ENCODE data around the gene SURF6.
"Not testable (repeated sequence)": the region's sequence is repeated elsewhere in the genome, so short reads cannot be mapped to it uniquely, and the experiment has no call there.

Gene SURF6

DNA sequence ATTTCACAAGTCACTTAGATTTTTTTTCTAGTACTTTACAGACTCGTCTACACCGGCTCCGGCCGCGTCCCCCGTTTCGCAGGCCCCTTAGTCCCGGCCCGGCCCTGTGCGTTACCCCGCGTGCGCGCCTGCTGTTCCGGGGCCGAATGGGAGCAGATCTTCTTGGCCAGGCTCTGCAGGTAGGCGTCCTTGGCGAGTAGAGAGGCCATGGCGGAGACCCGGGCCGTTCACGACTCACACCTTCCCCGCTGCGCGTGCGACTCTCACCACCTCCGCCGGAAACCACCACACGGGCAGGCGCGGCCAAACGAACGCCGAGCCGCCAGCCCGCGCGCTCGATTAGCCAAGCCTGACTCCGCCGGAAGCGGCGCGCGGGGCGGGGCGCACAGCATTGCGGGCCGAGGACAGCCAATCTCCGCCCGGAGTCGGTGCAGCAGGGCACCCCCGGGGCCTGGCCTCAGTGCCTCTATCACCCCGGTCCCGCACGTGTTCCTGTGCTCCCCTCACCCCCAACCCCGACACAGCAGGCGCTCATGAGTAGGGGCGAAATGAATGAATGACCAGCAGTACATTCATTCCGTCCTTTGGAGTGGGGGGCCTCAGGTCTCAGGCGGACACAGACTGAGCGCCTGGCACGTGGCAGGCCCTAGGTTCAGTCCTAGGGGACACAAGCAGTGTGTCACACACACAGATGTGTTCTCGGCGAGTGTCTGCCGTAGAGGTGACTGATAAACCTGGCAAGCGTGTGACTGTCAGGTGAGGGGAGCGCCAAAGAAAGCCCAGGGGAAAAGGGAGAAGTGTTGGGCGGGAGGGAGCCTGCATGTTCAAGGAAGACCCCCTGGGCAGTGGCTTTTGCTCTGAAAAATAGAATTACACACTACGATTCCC is at the start of gene SURF6:
TSS of gene SURF6 (minus strand) at position 265 of the 888 bp plus-strand sequence. CDS start at position 209, 56 bp downstream.
- DNase-seq: peak; percentile 39 to 94 (median 83)

DNA sequence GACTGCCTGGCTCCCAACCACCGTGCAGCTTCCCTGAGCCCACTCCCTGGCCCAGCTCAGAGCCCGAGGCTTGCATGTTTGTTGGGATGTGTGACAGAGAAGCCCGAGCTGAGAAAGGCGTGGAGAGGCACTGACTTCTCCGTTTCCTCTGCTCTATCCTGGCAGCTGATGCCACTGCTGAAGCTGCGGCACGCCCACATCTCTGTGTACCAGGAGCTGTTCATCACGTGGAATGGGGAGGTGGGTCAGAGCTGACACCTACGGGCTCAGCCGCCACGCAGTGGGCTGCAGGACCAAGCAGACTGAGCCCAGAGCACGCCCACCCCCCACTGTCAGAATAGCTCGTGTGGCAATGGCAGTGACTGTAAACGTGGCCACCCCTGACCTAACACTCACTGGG is 49.5 kb upstream of the SURF6 start:
- DNase-seq: peak in 1 of 51 donors; percentile 46

DNA sequence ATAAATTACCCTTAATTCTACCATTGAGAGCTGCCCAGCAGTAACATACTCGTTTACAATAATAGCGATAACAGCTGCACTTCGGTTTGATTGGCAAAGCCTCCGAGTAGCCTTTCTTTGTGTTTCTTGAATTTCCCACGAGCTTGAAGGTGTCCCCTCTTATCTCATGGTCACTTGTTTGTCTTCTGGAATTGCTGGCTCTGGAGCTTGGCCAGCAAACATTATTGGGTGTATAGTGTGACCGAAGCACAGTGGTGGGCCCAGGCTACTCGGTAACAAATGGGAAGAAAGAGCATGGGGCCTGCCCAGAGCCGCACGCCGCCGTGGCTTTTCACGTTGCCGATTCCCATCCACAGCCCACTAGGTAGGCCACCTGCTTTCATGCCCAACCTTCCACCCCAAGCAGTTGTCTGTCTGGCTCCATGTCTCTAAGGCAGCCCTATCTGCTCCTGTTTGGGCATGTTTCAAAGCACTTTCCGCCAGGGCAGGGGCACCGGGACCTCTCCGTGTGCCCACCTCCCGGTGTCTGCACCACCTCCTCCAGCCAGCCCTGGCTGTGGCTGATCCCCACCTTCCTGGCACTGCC is 48.8 kb upstream of the SURF6 start:
- no peak for DNase-seq

DNA sequence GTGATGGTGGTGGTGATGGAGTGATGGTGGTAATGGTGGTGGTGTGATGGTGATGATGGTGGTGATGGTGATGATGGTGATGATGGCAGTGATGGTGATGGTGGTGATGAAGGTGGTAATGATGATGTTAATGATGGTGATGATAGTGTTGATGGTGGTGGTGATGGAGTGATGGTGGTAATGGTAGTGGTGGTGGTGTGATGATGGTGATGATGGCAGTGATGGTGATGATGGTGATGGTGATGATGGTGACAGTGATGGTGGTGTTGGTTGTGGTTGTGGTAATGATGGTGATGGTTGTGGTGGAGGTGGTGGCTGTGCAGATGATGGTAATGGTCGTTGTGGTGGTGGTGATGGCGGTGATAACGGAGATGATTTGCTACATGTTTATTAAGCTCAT is 47.5 kb upstream of the SURF6 start:
- DNase-seq: no peak

- DNase-seq: no peak
These were observed 46.6 kb upstream of the SURF6 start for GRCh38 chr9:133382507-133383141.

DNA sequence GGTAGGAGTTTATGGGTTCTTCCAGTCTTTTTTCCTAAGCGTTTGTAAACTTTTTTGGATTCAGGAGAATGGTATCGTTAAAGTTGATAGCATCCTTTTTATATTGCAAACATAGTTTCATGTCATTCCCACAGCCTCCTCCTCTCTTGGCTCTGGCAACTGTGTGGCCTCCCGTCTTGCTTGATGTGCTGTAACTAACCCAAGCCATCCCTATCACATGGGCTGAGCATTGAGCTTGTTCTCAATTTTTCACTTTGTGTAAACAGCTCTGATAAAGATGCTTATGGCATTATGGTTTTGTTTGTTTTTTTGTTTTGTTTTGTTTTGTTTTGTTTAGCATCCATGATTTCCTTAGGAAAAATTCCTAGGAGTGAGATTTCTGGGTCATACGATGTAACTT is 44.7 kb upstream of the SURF6 start:
- no peak for DNase-seq

GRCh38 chr9:133379153-133380086 is 43.4 kb upstream of the SURF6 start:
- peak in 13 of 51 donors; percentile 9 to 66 (median 30) for DNase-seq

- no peak for DNase-seq
These were observed 42.5 kb upstream of the SURF6 start for GRCh38 chr9:133378408-133378962.

DNA sequence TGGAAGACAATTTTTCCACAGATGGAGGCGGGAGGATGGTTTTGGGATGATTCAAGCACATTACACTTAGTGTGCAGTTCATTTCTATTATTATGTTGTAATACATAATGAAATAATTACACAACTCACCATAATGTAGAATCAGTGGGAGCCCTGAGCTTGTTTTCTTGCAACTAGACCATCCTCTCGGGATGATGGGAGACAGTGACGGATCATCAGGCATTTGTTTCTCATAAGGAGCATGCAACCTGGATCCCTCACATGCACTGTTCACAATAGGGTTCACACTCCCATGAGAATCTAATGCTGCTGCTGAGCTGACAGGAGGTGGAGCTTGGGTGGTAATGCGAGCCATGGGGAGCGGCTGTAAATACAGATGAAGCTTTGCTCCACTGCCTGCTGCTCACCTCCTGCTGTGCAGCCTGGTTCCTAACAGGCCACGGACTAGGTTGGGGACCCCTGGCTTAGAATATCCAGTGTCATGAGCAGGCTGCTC is 41.8 kb upstream of the SURF6 start:
- no peak for DNase-seq

DNA sequence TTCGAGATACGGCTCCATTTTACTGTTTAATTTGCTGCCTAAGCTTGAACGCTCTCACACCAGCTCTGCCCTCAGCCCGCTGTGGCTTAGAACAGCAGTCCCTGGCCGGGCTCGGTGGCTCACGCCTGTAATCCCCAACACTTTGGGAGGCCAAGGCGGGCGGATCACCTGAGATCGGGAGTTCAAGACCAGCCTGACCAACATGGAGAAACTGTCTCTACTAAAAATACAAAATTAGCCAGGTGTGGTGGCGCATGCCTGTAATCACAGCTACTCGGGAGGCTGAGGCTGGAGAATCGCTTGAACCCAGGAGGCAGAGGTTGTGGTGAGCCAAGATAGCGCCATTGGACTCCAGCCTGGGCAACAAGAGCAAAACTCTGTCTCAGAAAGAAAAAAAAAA is 41.3 kb upstream of the SURF6 start:
- not testable (repeated sequence) for DNase-seq

DNA sequence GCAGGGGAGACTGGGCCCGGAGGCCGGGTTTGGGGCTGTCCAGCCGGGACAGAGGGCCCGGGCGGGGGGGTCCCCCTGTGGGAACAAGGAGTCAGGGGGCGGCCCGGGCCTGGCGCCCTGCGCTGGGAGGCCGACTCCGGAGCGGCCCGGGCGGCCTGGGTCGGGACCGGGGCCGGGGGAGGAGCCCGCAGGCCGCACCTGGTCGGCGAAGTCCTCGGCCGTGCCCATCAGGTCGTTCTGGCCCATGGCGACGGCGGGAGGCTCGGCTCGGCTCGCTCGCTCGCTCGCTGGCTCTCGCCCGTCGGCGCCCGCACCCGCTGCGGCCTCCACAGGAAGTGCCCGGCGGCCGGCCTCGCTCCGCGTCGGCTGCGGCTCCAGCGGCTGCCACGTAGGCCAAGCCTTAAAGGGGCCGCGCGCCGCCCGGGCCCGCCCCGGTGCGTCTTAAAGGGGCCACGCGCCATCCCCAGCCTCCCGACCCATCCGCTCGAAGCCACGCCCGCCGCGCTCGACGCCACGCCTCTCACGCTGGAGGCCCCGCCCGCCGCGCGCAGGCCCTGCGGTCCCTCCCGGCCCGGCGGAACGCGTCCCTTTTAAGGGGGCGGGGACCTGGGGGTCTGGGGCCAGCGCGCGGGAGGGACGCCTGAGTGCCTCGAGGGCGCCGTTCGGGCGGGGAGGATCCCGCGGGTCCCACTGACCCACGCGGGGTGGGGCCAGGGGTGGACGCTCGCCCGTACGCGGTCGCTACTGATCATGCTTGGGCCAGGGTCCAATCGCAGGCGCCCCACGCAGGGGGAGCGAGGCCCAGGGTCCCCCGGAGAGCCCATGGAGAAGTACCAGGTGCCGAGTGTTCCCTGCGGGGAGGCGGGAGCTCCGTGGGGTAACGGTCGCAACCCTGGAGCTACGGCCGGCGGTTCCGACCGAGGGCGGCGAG is 40.0 kb upstream of the SURF6 start, which contains the start of the genes STKLD1 and SURF4:
TSS of gene STKLD1 (plus strand) at position 643 of the 931 bp plus-strand sequence. CDS start at position 751, 108 bp downstream.
TSS of gene SURF4 (minus strand) at position 337 of the 931 bp plus-strand sequence. CDS start at position 246, 91 bp downstream.
- DNase-seq: peak in 50 of 51 donors; percentile 46 to 98 (median 91)

- peak in 1 of 51 donors; percentile 28 for DNase-seq
These were observed 39.2 kb upstream of the SURF6 start for GRCh38 chr9:133375116-133375723.

DNA sequence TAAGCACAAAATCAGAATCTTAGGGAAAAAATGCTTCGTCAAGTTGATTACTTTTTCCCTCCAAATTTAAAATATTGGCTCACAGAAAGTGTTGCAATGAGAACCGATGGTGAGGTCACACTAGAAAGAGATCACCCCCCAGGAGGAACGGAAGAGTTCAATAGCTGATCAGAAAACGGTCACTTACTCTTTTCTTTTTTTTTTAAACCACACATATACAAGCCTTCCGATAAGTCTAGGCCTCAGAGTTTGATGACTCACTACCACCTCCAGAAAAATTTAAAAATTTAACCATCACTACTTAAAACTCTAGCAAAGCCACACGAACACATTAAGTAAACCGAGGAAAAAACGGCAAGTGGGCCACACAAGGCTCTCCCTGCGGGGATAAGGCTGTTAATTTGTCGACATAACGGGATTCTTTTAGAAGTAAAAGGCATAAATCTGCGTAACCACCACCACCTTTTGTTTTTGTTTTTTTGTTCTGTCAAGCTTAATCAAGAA is 38.7 kb upstream of the SURF6 start:
- DNase-seq: no peak

- DNase-seq: no peak
These were observed 36.2 kb upstream of the SURF6 start for GRCh38 chr9:133372144-133372543.

GRCh38 chr9:133371261-133371711 is 35.3 kb upstream of the SURF6 start:
- no peak for DNase-seq

DNA sequence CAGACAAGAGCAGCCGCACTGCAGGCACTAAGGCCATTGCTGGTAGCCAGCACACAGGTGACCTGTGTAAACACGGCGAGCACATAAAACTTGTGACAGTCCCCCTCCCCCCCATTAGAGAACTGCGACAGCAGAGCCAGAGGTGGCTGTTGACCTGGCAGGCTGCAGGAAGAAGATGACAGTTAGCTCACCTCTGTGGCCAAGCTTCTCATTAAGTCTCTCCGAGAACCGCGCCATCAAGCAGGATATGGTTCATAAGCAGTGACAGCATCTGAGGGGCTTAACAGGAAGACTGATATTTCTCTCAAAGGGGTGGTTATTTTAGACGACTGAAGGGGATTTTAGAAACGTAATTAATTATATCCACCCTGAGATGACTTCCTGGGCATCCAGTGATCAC is 34.7 kb upstream of the SURF6 start:
- no peak for DNase-seq

DNA sequence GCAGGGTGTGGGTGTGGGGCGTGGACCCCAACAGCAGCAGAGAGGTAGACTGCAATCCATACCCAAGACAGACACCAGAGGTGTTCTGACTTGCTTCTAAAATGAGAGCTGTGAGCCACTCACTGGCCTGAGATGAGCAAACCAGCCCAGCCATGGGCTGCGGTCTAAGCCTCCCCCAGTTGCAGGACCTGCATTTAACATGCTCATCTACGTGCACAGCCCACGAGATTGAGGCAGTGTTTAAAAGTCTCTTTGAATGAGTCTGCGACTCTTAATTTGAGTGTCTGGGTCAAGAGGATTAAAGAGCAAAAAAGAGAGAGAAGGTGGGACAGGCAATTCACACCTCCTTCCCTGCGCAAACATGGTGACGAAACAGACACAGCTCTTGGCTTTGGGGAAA is 33.9 kb upstream of the SURF6 start:
- DNase-seq: no peak

DNA sequence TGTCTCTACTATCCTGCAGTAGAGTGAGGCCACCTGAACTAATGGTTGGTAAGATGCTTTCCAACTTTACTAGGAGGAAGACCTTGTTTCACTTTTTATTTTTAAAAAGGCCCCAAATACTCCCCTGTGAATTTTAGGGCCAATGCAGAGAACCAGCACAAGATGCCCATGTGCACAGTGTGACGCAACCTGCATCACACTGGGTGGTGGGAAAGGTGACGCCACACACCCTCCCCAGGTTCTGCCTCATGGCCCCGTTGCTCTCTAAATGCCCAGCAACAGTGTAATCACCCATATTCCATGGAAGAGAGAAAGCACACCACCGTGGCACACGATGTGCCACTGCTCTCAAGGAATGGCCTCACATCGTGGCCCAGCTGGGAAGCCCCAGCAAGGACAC is 33.4 kb upstream of the SURF6 start:
- DNase-seq: no peak
